Activated CD4-positive, CD25-positive, alpha-beta regulatory T cell (primary cell): ENCODE data around the gene NOXO1.
"Not testable (repeated sequence)": the region's sequence is repeated elsewhere in the genome, so short reads cannot be mapped to it uniquely, and the experiment has no call there.

ENCODE experiments used
- DNase-seq, 4 experiments: peaks; one replicate each; lab custom pipeline; 2025; lab: John Stamatoyannopoulos, UW

Gene NOXO1

DNA sequence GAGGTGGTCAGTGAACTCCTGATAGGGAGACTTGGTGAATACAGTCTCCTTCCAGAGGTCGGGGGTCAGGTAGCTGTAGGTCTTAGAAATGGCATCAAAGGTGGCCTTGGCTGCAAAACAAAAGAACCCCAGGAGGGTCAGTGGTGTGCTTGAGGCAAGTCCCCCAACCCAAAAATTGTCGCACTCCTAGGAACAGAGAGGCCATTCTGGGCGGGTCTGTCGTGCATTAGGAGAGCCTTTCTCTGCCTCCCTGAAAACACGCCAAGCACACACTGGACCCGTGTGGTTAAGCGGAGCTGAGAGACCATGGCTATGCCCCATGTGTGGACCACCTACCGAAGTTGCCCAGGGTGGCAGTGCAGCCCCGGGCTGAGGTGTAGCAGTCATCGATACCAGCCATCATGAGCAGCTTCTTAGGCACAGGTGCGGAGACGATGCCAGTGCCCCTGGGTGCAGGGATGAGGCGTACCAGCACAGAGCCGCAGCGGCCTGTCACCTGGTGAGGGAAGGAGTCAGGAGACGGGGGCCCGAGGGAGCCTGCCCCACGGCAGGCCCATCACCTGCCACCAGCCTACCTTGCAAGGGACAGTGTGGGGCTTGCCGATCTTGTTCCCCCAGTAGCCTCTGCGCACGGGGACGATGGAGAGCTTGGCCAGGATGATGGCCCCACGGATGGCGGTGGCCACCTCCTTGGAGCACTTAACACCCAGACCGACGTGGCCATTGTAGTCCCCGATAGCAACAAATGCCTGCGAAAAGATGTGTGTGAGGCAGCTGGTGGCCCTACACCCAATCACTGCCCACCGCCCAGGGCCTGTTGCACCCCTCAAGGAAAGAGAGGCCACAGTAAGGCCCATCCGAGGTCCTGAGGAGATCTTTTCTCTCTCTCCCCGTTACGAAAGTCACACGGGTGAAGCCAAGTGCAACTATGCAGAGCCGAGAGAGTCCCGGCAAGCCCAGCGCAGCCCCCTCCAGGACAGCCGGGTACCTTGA is 18.8 kb downstream of the NOXO1 start:
- not testable (repeated sequence) for DNase-seq

DNA sequence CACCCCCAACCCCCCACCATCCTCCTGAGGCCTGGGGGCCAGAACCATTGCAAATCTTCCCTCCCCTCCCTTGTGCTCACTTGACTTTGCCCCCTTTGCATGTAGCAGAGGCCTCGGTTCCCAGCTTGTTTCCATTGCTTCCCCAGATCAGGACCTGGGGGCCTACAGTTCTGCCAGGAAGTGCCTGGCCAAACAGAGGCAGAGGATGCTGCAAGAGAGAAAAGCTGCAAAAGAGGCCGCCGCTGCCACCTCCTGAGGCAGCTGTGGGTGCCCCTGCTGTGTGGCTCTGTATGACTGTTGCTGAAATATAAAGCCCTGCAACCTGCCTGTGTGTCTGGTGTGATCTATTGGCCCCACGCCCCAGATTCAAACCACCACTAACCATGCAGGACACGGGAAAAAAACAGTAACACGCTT is 19.6 kb downstream of the NOXO1 start:
- no peak for DNase-seq

DNA sequence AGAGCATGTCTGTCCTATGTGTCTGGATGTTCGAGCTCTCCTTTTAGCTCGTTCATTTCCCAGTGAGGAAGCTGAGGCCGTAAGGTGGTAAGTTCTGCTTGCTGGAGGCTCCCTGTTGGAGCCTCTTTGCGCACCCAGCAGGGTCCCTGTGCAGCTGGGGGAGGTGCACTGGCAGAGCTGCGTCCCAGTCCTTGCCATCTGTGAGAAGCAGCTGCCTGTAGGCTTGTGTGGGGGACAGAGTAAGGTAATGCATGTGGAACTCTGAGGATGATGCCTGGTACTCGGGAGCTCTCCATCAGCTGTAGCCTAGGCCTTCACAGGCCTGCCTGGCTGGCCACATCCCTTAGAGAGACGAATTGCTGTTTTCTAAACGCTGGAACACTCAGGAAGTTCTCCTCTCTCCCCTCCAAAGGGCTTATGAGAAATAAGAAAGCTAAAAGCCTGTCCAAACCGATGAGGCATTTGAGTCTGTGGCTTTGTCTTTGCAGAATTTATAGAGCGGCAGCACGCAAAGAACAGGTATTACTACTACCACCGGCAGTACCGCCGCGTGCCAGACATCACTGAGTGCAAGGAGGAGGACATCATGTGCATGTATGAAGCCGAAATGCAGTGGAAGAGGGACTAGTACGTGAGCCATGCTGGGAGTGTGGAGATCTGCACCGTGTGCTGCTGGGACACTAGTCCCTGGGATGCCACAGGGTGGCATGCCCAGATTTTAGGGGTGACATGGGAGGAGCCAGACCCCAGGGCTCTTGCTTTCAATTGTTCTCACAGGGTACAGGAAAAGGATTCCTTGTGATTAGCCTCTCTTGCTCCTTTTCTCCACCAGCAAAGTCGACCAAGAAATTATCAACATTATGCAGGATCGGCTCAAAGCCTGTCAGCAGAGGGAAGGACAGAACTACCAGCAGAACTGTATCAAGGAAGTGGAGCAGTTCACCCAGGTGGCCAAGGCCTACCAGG is 20.3 kb downstream of the NOXO1 start:
- peak in 1 of 4 experiments; percentile 46 for DNase-seq

DNA sequence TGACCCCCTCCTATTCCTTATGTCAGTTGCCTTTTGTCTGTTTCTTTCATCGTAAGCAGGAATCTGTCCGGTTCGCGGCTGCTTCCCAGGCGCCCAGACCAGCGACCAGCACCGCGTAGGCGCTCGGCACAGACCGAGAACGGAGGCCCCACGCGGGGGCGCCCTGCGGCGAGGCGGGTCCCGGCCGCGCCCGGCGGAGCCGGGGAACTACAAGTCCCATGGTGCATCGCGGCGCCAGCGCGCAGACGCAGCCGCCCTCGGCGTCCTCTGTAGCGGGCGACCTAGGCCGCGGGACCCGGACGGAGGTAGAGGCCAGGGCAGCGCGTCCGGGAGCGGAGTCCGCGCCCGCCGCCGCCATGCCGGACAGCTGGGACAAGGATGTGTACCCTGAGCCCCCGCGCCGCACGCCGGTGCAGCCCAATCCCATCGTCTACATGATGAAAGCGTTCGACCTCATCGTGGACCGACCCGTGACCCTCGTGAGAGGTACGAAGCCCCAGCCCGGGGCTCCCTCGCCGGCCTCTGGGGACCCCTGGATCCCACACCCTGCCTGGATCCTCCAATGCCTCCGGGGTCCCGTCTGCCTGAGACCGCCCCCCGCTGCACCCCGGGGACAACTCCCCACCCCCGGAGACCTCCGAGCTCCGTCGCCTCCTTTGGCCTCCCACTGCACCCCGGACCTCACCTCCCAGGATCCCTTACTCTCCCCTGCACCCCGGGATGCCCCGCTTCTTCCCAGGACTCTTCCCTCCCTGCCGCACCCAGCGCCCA is 21.8 kb downstream of the NOXO1 start, which contains the start of gene NDUFB10:
TSS of gene NDUFB10 (plus strand) at position 270 of the 771 bp plus-strand sequence. CDS start at position 357, 87 bp downstream.
- peak; percentile 86 to 89 (median 88) for DNase-seq

DNA sequence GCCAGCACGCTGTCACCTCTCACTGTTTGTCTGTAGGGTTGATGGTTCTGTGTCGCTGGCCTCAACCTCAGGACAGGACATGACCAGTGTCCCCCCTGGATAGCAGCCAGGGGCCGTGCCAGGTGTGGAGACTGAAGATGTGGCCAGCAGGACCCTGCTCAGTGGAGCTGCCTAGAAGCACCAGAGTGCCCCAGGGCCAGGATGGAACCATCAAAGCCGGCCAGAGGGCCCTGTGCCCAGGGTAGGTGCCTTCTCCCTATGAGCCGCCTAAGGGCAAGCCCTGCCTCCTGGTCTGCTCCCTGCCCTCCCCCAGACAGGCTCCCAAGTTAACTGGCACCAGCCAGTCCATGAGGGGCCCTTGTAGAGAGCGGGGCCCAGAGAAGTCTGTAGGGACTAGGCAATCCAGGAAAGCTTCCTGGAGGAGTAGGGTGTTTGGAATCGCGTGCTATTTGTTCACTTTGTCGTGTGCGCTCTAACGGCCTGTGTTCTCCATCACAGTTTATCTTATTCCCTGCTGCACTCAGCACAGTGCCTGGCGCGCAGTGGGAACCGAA is 22.5 kb downstream of the NOXO1 start:
- no peak for DNase-seq

DNA sequence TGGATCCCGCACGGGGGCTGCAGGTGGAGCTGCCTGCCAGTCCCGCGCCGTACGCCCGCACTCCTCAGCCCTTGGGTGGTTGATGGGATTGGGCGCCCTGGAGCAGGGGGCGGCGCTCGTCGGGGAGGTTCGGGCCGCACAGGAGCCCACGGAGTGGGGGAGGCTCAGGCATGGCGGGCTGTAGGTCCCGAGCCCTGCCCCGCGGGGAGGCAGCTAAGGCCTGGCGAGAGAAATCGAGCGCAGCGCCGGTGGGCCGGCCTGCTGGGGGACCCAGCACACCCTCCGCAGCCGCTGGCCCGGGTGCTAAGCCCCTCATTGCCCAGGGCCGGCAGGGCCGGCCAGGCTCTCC is 23.2 kb downstream of the NOXO1 start:
- not testable (repeated sequence) for DNase-seq

DNA sequence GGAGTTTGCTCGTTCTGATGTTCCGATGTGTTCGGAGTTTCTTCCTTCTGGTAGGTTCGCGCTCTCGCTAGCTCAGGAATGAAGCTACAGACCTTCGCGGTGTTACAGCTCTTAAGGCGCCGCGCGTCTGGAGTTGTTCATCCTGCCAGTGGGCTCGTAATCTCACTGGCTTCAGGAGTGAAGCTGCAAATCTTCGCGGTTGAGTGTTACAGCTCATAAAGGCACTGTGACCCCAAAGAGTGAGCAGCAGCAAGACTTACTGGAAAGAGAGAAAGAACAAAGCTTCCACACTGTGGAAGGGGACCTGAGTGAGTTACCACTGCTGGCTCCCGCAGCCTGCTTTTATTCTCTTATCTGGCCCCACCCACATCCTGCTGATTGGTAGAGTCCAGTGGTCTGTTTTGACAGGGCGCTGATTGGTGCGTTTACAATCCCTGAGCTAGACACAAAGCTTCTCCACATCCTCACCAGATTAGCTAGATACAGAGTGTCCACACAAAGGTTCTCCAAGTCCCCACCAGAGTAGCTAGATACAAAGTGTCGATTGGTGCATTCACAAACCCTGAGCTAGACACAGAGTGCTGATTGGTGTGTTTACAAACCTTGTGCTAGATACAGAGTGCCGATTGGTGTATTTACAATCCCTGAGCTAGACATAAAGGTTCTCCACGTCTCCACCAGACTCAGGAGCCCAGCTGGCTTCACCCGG is 23.7 kb downstream of the NOXO1 start:
- DNase-seq: not testable (repeated sequence)

DNA sequence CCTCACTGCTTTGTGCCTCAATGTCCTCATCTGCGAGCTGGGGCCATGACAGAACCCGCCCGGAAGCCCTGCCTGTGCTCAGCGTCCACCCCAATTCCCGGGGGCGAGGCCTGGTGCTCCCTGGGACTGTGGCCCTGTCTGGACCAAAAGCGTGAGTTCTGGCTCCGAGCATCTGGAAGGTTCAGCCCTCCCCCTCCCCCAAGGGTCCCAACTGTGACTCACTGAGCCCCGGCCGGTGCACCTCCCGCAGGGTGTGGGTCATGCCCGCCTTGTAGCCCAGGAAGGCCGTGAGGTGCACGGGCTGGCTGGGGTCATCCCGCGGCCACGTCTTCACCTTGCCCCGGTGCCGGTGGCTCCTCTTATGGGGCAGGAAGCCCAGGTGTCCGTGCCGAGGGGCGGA is 27.5 kb downstream of the NOXO1 start:
- no peak for DNase-seq

DNA sequence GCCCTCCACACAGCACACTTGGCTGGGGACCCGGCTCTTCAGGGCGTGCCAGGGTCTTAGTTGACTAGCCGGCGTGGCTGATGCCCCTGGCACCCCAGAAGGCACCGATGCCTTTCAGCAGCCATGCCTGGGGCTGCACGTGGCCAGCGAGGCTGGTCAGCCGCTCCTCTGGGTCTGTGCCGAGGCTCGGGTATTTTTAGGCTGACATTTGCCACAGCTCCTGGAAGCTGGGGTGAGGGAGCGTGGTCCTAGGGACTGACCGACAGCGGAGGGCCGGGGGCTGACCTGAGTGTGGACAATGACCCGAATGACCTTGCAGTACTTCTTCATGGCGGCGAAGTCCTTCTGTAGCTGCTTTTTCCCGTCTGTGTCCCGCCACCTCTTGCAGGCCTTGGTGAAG is 30.7 kb downstream of the NOXO1 start:
- DNase-seq: no peak

DNA sequence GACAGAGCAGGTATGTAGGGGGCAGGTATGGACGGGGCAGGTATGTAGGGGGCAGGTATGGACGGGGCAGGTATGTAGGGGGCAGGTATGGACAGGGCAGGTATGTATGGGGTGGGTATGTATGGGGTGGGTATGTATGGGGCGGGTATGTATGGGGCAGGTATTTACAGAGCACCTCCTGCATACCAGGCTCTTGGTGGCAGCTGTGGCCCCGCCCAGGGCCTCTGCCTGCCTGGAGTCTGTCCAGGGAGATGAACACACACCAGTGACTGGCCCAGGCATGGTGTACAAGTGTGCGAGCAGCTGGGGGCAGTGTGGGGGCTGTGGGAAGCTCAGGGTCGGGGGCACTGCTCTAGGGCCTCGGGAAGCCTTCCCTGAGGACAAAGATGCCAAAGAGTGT is 31.2 kb downstream of the NOXO1 start:
- no peak for DNase-seq

DNA sequence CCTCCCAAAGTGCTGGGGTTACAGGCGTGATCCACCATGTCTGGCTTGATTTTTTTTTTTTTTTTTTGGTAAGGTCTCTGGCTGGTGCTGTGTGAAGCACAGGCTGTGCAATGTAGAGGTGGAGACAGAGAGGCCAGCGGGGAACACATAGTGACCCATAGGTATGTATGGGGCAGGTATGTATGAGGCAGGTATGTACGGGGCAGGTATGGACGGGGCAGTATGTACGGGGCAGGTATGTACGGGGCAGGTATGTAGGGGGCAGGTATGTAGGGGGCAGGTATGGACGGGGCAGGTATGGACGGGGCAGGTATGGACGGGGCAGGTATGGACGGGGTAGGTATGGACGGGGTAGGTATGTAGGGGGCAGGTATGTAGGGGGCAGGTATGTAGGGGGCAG is 31.8 kb downstream of the NOXO1 start:
- DNase-seq: no peak

DNA sequence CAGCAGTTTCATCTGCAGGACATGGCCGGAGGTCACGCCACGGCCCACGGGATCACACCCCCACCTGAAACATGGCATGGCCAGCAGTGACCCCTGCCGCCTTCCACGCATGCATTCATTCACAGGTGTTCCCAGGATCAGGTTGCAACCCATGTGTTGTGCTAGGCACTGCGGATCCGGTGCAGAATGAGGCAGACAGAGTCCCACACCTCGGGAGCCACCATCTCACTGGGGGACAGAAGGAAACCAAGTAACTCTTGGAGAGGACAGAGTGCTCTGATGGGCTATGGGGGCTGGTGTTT is 33.9 kb downstream of the NOXO1 start:
- DNase-seq: no peak

DNA sequence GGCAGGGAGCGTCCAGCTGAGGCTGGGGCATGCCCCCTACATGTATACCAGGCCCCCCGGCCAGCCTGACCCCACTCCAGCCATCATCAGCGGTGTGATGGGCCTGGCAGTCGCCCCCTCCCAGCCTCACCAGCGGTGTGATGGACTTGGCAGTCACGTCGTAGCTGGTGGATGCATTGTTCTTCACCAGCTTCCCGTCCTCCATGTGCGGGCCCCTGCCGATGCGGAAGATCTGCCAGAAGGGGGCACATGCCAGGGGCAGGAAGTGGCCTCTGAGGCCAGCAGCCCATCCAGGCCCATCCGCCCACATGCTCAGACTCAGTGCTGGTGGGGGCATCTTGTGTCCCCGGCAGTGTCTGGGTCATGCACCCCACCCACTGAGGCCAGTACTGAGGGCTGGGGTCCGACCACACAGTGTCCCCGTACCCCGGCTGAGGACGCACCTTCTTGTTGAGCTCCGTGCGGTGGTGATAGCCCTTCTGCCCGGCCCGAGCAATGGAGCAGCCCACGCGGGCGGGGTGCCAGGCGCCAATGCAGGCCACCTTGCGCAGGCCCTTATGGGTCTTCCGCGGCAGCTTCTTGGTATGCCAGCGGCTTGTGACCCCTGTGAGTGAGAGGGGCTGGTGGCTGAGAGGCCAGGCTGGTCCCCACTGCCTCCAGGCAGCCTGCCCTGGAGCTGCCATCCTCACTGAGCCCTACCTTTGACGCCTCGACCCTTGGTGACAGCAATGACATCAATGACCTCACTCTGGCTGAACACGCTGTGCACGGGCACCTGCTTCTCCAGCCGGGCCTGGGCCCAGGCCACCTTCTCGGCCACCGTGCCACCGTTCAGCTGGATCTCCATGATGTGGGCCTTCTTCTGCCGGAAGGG is 34.5 kb downstream of the NOXO1 start:
- DNase-seq: no peak

DNA sequence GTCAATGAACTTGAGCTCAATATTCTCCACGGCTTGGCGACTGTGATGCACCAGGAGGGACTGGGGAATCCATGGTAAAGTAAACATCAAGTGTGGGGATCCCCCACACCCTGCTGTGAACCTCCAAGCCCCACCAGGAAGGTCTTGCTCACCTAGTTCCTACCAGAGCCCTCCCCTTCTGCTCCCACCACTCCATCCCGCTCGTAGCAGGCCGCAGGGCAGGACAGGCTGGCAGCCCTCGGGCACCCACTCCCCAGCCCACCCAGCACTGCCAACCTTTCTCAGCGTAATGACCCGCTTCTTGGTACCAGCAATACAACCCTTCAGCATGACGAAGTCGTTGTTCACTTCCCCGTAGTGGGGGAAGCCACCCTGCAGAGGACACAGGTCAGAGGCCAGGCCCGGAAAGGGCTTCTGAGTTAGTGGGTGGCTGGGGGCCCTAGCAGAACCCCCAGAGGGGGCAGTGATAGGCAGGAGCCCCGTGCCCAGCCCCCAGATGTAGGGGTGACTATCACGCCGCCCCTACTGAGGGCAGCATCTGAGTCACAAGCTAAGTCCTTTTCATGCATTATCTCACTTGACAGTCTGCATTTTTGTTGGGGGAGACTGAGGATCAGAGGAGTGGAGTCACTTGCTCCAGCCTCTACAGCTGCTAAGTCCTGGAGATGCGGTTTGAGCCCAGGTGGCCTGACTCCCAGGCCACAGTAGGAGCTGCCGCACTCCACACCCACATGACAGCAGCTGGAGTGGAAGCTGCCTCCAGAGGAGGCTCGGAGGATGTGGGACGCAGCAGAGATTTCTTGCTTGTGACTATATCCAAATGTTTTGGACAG is 35.5 kb downstream of the NOXO1 start:
- no peak for DNase-seq

DNA sequence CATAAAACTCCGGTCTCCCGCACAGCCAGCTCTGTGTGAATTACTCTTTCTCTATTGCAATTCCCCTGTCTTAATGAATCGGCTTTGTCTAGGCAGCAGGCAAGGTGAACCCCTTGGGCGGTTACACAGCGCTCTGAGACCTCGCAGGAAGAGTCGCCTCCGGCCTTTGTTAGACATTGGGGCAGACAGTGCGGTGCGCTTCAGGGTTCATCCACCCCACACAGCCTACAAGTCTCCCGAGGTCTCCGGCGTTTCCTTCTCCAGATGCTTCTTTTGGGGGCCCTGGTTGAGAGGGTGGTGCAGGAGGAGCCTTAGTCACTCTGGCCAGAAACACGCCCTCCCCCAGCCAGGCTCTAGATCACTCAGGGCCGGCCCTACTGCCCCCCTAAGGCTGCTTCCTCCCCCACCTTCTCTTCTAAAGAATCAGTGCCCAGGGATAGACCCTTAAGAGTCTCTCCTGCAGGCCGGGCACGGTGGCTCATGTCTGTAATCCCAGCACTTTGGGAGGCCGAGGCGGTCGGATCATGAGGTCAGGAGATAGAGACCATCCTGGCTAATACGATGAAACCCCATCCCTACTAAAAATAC is 36.6 kb downstream of the NOXO1 start:
- DNase-seq: no peak

DNA sequence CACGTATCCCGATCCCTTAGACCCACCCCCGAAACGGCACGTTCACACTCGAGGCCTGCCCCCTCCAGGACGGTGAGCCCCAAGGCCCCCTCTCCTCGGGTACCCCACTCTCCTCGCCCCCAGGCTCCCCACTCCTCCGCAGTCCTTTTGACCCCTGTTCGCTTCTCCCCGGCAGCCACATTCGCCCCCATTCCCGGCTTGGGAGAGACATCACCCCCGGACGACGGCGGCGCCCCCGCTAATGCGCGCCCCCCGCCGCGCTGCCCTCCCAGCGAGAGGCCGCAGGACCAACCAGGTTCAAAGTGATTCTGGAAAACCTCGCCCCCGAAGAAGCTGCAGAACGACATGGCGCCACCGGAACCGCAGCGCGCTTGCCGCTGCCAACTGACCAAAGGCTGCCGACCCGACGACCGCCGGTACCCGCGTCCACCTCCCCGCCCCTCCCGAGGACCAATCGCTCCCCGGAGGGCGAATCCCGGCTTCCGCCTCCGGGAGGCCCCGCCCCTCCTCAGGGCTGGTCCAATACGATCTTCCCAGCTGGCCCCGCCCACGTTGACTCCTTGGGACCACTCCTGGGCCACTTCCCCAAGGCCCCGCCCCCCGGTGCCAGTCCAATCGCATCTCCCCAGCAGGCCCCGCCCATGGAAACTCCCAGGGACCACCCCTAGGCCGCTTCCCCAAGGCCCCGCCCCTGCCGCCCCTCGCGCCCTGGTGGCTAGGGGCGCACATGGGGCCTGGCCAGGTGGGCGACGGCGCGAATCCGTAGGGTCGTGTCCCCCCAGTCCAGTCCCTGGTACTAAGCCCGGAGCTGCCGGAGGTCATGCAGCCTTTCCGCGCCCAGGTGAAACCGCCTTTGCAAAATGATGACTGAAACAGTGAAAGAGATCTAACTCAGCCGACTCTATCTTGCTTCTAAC is 38.2 kb downstream of the NOXO1 start, which contains the start of gene MSRB1:
TSS of gene MSRB1 (minus strand) at position 390 of the 917 bp plus-strand sequence. CDS start at position 347, 43 bp downstream.
- DNase-seq: peak; percentile 97 to 99 (median 98)

DNA sequence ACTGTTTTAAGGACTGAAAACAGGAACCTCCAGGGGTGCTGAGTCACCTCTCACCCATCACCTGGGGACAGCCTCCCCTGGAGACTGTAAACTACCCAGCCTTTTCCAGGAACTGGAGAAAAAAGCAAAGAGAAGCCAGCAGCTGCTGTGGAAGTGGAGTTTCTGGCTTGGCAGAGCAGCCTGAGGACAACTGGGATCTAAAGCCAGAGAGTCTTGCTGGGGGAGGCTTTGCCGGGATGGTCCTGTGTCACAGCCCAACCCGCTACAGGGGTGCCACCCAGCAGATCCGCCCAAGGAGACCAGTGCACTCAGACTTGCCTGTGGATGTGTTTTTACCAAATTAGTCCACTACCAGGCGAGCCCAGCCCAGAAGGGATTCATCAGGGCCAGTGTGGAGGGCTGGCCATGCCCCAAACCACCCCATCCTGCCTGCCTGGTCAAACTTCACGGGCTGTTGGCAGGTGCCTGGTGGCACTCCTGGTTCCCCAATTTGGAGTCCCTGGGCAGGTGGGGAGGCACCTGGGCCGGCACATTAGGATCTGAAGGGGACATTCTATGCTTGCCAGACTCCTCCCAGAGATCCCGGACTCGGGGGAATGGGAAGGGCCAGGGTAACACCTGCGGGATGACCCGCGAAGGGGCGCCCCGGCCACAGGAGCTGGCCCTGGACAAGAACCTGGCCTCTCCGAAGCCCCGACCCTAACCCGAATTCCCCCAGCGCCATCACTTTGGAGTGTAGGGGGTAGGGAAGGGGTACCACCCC is 39.0 kb downstream of the NOXO1 start:
- DNase-seq: no peak
